ENCODE results near the gene REEP3.

REEP3 gene

GRCh38 chr10:63504145-63504881 lies 16.9 kb upstream of the REEP3 start:
- in situ Hi-C loops (cut with HindIII; ENCODE audit: low sequenced_read_pairs), result loop anchor here (25.0 kb wide), 1 partner anchor 208 kb away; no protein-coding TSS in a partner anchor

GRCh38 chr10:63505562-63505961 lies 15.6 kb upstream of the REEP3 start:
- in situ Hi-C loops (cut with HindIII; ENCODE audit: low sequenced_read_pairs), result loop anchor here (25.0 kb wide), 1 partner anchor 207 kb away; no protein-coding TSS in a partner anchor

- in situ Hi-C loops (cut with HindIII; ENCODE audit: low sequenced_read_pairs), result loop anchor here (25.0 kb wide), 1 partner anchor 206 kb away; no protein-coding TSS in a partner anchor
Observed at GRCh38 chr10:63506554-63506953, 14.6 kb upstream of the REEP3 start.

- in situ Hi-C loops (cut with HindIII; ENCODE audit: low sequenced_read_pairs), result loop anchor here (25.0 kb wide), 1 partner anchor 197 kb away; no protein-coding TSS in a partner anchor
Observed at GRCh38 chr10:63515002-63515763, 6.0 kb upstream of the REEP3 start.

- in situ Hi-C loops (cut with HindIII; ENCODE audit: low sequenced_read_pairs), result loop anchor here (25.0 kb wide), 1 partner anchor 196 kb away; no protein-coding TSS in a partner anchor
Observed at GRCh38 chr10:63516207-63516606, 5.0 kb upstream of the REEP3 start.

GRCh38 chr10:63518690-63519288 lies 2.4 kb upstream of the REEP3 start:
- in situ Hi-C loops (cut with HindIII; ENCODE audit: low sequenced_read_pairs), result loop anchor here (25.0 kb wide), 1 partner anchor 194 kb away; no protein-coding TSS in a partner anchor

- in situ Hi-C loops (cut with HindIII; ENCODE audit: low sequenced_read_pairs), result loop anchor here (25.0 kb wide), 1 partner anchor 191 kb away; no protein-coding TSS in a partner anchor
Observed at GRCh38 chr10:63521416-63522276, 445 bp downstream of the REEP3 start.

- in situ Hi-C loops (cut with HindIII; ENCODE audit: low sequenced_read_pairs), result loop anchor here (25.0 kb wide), 1 partner anchor 190 kb away; no protein-coding TSS in a partner anchor
Observed at GRCh38 chr10:63522277-63522687, 1.1 kb downstream of the REEP3 start.

- in situ Hi-C loops (cut with HindIII; ENCODE audit: low sequenced_read_pairs), result loop anchor here (25.0 kb wide), 1 partner anchor 189 kb away; no protein-coding TSS in a partner anchor
Observed at GRCh38 chr10:63522995-63523394, 1.8 kb downstream of the REEP3 start.

GRCh38 chr10:63525021-63525420 lies 3.8 kb downstream of the REEP3 start:
- in situ Hi-C loops (cut with HindIII; ENCODE audit: low sequenced_read_pairs), result no loop called here

GRCh38 chr10:63527401-63527800 lies 6.2 kb downstream of the REEP3 start:
- in situ Hi-C loops (cut with HindIII; ENCODE audit: low sequenced_read_pairs), result no loop called here

GRCh38 chr10:63528084-63528744 lies 7.0 kb downstream of the REEP3 start:
- in situ Hi-C loops (cut with HindIII; ENCODE audit: low sequenced_read_pairs), result no loop called here

GRCh38 chr10:63530409-63530808 lies 9.2 kb downstream of the REEP3 start:
- in situ Hi-C loops (cut with HindIII; ENCODE audit: low sequenced_read_pairs), result no loop called here

GRCh38 chr10:63534723-63535122 lies 13.5 kb downstream of the REEP3 start:
- in situ Hi-C loops (cut with HindIII; ENCODE audit: low sequenced_read_pairs), result no loop called here

GRCh38 chr10:63536698-63537097 lies 15.5 kb downstream of the REEP3 start:
- in situ Hi-C loops (cut with HindIII; ENCODE audit: low sequenced_read_pairs), result no loop called here

GRCh38 chr10:63537536-63537935 lies 16.3 kb downstream of the REEP3 start:
- in situ Hi-C loops (cut with HindIII; ENCODE audit: low sequenced_read_pairs), result no loop called here

- in situ Hi-C loops (cut with HindIII; ENCODE audit: low sequenced_read_pairs), result no loop called here
Observed at GRCh38 chr10:63539377-63539776, 18.2 kb downstream of the REEP3 start.

GRCh38 chr10:63539994-63540393 lies 18.8 kb downstream of the REEP3 start:
- in situ Hi-C loops (cut with HindIII; ENCODE audit: low sequenced_read_pairs), result loop anchor here (5.0 kb wide), 1 partner anchor 77 kb away; no protein-coding TSS in a partner anchor

GRCh38 chr10:63542835-63543575 lies 21.8 kb downstream of the REEP3 start:
- in situ Hi-C loops (cut with HindIII; ENCODE audit: low sequenced_read_pairs), result loop anchor here (5.0 kb wide), 1 partner anchor 74 kb away; no protein-coding TSS in a partner anchor
